Raji (cell line): Measurements from ENCODE around the gene STEAP1B.

Source experiments
- POLR2A ChIP-seq: IDR thresholded peaks from 2 replicates; pipeline ENCODE4 v1.6.1; 2011; ENCODE audit warnings: low read depth, low read length, control low read depth; ENCODE audit not compliant: insufficient read depth

Gene STEAP1B

DNA sequence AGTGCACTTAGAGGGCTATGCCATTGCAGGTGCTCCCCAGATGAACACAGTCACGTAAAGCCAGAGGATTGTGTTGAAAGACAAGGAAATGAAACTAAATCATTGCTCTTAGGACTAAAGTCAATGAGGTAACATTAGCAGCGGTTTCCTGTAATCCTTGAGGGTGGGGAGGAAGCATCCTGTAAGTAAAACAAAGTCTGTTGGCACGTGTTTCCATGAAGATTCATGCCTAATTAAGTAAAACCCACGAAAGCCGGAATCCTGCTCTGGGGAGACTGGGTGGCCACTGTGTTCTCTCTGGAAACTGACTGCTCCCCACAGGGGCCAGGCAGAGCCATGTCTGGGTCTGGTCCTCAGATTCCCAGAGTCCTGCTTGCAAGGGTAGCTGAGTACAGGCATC lies 18.3 kb downstream of the STEAP1B start:
- TF ChIP-seq POLR2A: no peak

DNA sequence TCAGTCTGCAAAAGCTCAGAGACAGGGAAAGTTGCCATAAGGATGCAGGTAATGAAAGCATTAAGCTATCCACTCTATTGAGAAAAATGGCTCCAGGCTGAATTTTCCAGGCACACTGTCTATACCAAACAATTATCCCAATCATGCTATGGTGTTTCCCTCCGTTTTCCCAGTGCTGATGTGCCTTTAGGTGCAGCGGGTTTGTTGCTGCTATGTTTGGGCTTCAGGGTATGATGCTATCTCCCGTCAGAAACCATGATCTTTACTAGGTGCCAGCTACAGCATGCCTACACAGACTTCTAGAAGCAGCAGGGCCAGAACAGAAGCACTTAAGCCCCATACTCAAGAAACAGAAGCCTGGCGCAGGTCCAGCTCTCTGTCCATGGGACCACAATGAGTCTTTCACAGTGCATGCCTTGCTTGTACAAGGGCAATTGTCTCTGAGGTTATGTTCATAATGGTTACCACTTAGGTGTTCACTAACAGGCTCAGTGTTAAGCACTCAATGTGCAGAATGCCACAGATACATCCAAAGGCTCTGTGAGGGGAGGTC lies 19.4 kb downstream of the STEAP1B start:
- TF ChIP-seq POLR2A: no peak

DNA sequence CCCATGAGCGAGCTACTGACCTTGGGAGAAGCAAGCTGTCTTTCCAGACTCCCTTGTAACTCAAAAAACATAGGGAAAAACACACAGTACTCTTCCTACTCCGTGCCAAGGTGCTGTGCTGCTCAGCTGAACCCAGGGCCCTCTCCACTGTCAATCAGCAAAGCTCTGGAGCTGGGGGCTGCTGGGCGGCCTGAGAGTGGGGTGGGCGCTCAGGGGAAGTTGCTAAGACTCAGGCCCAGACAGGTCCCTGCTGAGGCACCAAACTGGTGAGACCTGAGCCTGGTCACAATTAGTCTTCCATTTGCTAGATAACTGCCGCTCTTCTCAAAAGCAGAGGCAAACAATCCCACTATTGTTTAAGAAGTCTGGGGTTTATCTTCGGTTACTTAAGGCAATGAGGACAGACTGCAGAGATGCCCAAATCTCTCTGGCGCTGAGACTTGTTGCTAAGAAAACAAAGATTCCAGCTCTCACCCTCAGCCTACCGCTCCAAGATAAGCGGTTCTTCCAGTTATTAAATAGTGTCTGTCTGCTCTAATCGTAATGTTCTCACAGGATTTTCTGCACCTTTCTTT lies 22.0 kb downstream of the STEAP1B start:
- TF ChIP-seq POLR2A: no peak

DNA sequence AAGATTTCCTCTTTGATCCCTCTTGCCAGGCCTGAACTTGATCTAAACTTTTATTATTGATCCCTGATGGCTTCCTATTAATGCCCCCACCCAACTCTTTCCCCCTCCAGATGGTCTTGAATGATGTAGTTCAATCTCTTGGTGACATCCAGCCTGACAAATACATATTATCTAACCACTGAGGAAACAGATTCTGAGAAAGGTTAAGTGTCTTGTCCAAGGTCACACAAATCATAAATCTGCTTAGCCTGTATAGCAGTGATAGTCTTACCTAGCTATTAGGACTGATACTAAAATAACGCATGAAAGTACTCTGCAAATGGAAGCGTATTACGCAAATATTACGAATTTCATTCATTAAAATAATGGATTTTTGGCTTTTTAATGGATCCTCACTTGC lies 22.7 kb downstream of the STEAP1B start:
- TF ChIP-seq POLR2A: no peak

DNA sequence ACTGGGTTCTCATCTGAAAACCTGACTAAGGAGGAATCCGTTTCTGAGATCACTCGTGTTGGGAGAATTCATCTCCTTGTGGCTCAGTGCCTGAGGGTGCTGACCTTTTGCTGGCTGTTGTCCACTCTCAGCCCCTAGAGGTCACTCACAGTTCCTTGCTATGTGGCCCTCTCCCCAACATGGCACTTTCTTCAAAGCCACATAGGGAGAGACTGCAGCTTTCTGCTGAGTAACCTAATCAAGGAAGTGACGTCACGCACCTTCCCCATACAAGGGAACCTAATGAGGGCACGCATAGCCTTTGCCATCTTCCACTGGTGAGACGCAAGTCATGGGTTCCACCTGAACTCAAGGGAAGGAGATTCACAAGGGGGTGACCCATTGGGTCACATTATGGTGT lies 23.2 kb downstream of the STEAP1B start:
- TF ChIP-seq POLR2A: no peak

DNA sequence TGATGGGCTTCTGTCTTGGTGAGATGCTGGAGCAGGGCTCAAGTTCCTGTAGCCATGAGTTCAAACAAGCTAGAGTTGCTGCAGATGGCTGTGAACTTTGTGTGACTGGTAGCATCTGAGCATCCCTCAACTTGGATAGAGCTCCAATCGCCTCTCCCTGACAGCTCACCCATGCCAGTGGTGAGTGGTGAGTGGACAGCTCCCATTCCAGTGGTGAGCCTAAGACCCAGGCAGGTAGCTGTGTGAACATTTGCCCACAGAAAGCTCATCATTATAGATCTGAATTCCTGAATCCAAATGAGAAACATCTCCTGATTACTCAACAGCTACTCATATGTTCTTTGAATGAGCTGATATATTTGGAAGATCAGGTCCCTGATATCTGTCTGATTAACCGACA lies 25.3 kb downstream of the STEAP1B start:
- TF ChIP-seq POLR2A: no peak

DNA sequence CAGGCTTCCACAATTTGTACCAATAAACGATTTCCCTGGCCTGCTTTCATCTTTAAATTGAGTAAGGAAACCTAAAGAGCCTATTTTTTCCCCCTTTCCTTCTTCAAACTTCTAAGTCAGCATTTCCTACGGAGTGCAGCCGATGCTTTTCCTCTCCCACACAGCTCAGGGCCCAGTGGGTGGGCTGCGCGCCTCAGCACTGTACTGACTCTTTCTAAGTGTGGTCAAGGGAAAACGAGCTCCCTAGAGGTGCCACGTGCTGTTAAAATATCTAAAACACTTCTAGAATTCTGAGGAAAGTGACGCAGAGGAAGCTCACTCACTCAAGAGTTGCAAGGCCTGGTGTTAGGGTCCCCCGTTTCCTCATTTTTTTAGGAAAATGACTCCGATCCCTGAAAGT lies 29.0 kb downstream of the STEAP1B start:
- no peak for TF ChIP-seq POLR2A

DNA sequence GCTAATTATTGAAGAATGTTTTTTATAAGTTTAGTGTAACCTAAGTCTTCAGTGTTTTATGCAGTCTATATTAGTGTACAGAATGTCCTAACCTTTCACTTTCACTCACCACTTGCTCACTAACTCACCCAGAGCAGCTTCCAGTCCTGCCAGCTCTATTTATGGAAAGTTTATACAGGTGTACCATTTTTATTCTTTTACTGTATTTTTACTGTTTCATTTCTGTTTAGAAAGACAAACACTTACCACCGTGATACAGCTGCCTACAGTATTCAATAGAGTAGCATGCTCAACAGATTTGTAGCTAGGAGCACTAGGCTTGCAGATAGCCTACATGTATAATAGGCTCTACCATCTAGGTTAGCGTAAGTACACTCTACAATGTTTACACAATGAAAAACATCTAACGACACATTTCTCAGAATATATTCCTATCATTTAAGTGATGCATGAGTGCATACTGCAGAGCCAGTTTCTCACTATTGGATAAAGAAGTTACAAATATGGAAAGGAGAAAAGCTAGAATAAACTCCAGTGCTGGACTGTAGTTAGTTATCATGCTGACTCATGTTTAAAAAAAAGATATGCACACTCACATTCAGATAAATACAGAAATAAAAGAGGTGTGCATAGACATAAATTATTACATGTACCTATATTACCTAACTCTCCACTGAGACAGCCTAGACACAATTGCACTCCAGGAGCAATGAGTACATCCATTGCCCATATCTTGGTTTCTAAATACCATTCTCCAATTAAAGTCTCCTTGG lies 30.4 kb downstream of the STEAP1B start:
- TF ChIP-seq POLR2A: no peak

DNA sequence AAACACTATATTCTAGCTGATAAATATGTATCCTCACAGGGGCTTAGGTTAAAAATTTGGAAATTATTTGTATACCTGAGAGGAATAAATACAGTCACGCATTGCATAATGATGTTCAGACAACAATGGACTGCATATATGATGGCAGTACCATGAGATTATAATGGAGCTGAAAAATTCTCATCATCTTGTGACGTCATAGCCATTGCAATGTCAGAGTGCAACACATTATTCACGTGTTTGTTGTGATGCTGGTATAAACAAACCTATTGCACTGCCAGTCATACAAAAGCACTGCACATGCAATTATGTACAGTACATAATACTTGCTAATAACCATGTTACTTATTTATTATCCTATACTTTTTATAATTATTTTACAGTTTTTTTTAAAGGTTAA lies 31.4 kb downstream of the STEAP1B start:
- TF ChIP-seq POLR2A: no peak

DNA sequence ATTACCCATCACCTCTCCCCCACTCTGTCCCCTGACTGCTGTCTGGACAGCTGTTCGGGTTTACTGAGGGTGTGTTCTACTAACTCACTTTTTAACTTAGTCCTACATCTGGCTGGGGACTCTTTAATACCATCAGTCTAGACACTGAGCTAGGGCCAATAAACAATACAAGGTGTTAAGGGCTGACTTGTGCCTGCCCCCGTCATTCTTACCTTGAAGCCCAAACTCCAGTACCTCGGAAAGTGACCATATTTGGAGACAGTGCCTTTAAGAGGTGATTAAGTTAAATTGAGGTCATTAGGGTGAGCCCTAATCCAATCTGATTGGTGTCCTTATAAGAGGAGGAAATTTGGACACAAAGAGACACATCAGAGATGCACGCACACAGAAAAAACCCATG lies 35.7 kb downstream of the STEAP1B start:
- no peak for TF ChIP-seq POLR2A

DNA sequence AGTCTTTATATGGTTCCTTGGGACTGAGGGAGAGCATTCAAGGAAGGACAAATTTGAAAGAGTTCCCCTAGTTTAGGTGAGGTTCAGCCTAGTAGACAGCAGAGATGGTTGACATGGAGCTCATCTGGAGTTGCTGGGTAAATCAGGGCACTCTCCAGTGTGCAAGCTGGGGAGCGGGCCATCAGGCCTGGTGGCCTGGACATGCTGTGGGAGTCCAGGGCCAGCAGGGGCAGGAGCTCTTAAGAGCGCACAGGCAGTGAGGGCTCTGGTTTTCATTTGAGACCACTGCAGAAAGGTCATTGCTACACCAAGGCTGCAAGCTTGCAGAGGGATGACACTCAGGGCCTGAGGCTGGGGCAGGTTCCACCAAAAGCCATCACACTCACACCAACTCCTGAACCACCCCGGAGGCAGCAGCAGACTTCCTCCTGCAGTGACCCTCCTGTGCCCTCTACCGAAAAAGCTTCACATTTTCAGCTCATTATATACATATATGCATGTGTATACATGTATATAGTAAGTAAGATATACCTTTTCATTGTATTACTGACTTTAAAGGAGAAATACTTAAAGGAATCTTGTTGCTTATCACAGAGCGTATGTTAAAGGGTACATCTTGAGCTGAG lies 39.5 kb downstream of the STEAP1B start:
- no peak for TF ChIP-seq POLR2A

DNA sequence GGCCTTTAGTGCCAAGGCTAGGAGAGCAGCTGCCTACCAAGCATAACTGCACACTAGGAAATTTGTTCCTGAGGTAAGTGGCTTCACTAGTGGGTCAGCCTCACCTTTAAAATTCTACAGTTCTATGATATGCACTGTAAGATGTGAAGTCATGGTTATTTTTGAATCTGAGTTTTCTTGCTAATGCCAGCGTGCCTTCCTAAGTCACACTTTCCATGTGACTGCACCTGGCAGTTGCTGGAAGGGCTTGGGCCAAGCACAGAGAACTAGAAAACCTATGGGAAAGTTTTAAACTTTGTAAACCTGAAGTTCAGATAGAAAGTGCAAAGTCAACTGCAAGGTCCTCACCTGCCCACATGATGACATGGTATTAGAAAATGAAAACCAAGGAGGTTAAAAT lies 42.5 kb downstream of the STEAP1B start:
- no peak for TF ChIP-seq POLR2A

DNA sequence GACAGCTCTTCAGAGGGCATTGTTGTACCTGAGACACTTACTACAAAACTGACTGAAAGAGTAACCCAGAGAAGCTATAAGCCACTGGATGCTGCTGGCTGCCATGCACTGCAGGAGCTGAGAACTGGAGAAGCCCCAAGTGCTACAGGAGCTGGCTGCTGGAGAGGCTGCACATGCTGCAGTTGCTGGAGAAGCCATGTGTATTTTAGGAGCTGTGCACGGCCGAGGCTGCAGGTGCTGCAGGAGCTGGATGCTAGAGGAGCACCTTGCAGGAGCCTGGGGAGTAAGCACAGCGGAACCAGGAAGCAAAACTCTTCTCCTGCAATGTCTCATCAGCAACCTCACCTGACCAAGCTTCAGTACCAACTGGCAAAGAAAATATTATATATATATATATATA lies 45.5 kb downstream of the STEAP1B start:
- no peak for TF ChIP-seq POLR2A

DNA sequence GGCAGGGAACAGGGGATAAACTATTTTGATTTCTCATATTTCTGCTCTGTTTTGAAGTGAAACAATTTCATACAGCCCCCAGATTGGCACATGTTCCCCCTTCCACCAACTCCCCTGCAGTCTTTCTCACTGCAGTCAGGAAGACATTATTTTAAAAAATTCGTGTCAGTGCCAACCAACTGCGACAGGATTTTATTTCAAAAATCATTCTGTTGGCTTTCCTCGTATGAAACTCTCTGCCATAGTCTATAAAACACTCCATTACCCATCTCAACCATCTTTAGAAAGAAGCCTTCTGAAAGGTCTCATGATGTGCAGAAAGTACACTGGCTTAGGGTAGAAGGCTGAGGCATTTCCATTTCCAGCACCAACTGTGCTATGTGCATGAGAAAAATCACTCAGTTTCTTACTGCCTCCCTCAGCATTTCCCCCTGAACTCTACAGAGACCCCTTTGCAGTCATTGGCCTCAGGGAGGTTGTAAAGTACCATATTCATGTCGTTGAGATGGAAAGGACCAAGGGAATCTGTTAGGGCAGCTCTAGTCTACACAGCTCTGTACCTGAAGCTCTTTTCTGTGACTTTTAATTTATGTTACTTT lies 46.9 kb downstream of the STEAP1B start:
- TF ChIP-seq POLR2A: no peak

DNA sequence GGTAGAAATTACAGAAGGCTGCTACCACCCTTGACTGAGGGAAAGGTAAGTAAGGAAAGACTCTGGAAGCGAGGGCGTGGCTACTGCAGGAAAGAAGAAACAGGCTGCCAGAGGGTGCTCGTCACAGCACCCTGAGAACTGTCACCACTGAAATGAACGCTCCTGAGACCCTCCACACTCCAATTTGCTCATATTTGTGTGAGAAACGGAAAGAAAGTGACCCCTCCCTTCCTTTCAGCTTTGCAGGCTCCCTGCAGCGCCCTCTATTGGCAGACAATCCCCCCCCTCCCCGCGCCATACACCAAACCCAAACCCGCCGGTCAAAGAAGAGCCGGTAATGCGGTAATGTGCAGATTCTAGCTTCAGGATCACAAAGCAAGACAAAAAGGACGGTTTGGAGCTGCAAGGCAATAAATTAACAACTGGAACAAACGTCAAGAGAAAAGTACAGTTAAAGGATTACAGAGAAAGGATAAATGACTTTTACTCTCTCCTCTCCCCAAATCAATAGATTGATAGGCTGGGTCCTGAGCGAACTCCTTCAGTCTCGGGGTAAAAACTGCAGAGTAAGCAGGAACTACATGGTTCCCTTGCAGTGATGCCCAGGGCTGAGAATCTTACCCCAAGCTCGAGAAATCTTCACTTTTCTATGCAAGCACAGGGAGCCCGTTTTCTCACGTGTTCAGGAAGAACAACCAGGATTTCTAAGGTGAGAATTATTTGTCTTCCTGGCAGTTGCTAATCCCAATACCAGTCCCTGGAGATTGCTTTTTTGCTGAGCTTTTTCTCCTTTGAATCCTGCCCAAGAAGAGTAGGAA lies 47.6 kb downstream of the STEAP1B start:
- TF ChIP-seq POLR2A: no peak
